Measurements from ENCODE around the gene SLC8A2. TPM values are rescaled to one million over a fixed set of nuclear protein-coding genes. Genes with fewer than 3 reads are reported as not detected.

SLC8A2 gene
- polyA plus RNA-seq, 1 donor (not counting 4 experiments of a cell fraction or from before 2014, with no cell fraction given), result 0.17 TPM

DNA sequence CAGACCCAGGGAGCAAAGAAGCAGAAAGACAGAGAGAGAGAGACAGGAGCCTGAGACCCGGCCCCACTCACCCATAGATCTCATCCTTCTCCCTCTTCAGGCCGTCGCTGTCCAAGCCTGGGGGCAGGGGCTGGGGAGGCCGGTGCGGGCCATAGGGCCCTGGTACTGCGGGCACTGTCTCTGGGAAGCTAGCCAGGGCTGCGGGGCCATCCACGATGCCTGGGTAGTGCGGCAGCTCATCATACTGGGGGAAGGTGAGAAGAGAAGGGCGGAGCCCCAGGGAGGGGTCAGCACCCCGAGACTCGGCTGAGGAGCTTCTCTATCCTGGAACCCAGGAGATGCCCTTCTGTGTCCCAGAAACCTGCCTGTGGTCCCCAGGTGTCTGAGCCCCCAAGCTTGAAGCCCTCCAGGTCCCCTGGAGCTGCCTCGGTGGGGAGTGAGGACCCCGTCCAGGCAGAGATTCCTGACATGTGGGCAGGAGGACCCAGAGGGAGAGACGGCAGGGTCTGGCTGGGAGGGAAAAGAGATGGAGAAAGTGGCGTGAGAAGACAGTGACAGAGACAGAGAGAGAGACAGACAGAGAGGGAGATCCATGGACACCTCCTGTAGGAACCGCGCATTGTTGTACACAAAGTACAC is 54.5 kb downstream of the SLC8A2 start:
- FAIRE-seq, result peak; percentile 56
- Histone ChIP-seq H3K27ac (ENCODE audit: control insufficient read depth, insufficient read depth, low read length) (no peak overlapping the region), H3K4me2 (ENCODE audit: control insufficient read depth, extremely low read depth, insufficient read depth, low read depth, low read length) (peak overlapping the region; percentile 27), H3K79me2 (ENCODE audit: control insufficient read depth, insufficient read depth, low read length) (no peaks in the 10 kb centered on the region), H4K20me1 (ENCODE audit: control insufficient read depth, extremely low read depth, insufficient read depth, low read length) (peaks cover 4% of the 10 kb centered on the region), H3K4me1 (ENCODE audit: control insufficient read depth, extremely low read depth, insufficient read depth, low read length) (peaks cover 4% of the 10 kb centered on the region), H3K36me3 (ENCODE audit: control insufficient read depth in 2 of 2, extremely low read depth in 1 of 2, insufficient read depth in 2 of 2, low read length in 2 of 2) (no peaks in the 10 kb centered on the region), H3K4me3 (ENCODE audit: control insufficient read depth in 2 of 3, extremely low read depth in 1 of 3, insufficient read depth in 2 of 3, low read depth in 1 of 3, low read length in 3 of 3) (no peak overlapping the region), H2AFZ (ENCODE audit: control insufficient read depth, low read length) (no peak overlapping the region), H3K9me1 (ENCODE audit: control insufficient read depth, extremely low read depth, insufficient read depth, low read length) (no peaks in the 10 kb centered on the region), H3K9me3 (ENCODE audit: control insufficient read depth, low read depth, low read length) (no peaks in the 10 kb centered on the region), H3K9ac (ENCODE audit: control insufficient read depth, extremely low read depth, insufficient read depth, low read length) (no peak overlapping the region), H3K27me3 (ENCODE audit: control insufficient read depth, extremely low read depth, insufficient read depth, low read length) (peaks cover 69% of the 10 kb centered on the region)
- TF ChIP-seq, protein P1, sequence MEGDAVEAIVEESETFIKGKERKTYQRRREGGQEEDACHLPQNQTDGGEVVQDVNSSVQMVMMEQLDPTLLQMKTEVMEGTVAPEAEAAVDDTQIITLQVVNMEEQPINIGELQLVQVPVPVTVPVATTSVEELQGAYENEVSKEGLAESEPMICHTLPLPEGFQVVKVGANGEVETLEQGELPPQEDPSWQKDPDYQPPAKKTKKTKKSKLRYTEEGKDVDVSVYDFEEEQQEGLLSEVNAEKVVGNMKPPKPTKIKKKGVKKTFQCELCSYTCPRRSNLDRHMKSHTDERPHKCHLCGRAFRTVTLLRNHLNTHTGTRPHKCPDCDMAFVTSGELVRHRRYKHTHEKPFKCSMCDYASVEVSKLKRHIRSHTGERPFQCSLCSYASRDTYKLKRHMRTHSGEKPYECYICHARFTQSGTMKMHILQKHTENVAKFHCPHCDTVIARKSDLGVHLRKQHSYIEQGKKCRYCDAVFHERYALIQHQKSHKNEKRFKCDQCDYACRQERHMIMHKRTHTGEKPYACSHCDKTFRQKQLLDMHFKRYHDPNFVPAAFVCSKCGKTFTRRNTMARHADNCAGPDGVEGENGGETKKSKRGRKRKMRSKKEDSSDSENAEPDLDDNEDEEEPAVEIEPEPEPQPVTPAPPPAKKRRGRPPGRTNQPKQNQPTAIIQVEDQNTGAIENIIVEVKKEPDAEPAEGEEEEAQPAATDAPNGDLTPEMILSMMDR (optimal IDR thresholded peaks at IDR 0.05 in 1 of 3, IDR thresholded peaks at IDR 0.05 in 1 of 3, conservative IDR thresholded peaks at IDR 0.05 in 1 of 3; ENCODE audit: extremely low read depth in 1 of 3, insufficient read depth in 2 of 3, low read length in 3 of 3), result no peak
- peak; percentile 26 for TF ChIP-seq EZH2 (IDR thresholded peaks at IDR 0.05; ENCODE audit: low read length)
- dilution Hi-C loops (cut with MboI; ENCODE audit: extremely low pct_ligation_motif_present, low sequenced_read_pairs), result no loop called here
- DNase-seq (ENCODE audit: low read depth, low spot score), result no peak

DNA sequence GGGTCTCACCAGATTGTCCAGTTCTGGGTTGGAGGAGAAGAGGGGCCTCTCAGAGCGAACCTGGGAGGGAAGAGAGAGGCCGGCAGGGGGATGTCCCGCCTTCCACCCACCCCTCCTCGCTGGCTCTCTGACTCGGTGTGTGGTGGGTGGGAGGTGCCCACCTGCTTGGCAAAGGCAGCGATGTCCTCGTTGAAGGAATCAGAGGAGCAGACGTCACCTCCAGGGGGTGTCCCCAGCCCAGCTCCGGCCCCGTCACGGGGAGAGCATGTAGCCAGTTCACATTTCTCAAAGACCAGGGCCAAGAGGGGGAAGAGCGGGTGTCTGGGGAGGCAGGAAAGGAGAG is 55.1 kb downstream of the SLC8A2 start:
- FAIRE-seq (no peak), DNase-seq (ENCODE audit: low read depth, low spot score) (no peak)
- Histone ChIP-seq H3K27me3 (ENCODE audit: control insufficient read depth, extremely low read depth, insufficient read depth, low read length) (peaks cover 66% of the 10 kb centered on the region), H3K4me1 (ENCODE audit: control insufficient read depth, extremely low read depth, insufficient read depth, low read length) (peaks cover 4% of the 10 kb centered on the region), H3K9ac (ENCODE audit: control insufficient read depth, extremely low read depth, insufficient read depth, low read length) (no peak overlapping the region), H3K27ac (ENCODE audit: control insufficient read depth, insufficient read depth, low read length) (no peak overlapping the region), H3K4me2 (ENCODE audit: control insufficient read depth, extremely low read depth, insufficient read depth, low read depth, low read length) (no peak overlapping the region), H3K4me3 (ENCODE audit: control insufficient read depth in 2 of 3, extremely low read depth in 1 of 3, insufficient read depth in 2 of 3, low read depth in 1 of 3, low read length in 3 of 3) (no peak overlapping the region), H3K9me1 (ENCODE audit: control insufficient read depth, extremely low read depth, insufficient read depth, low read length) (no peaks in the 10 kb centered on the region), H2AFZ (ENCODE audit: control insufficient read depth, low read length) (no peak overlapping the region), H4K20me1 (ENCODE audit: control insufficient read depth, extremely low read depth, insufficient read depth, low read length) (peaks cover 4% of the 10 kb centered on the region), H3K36me3 (ENCODE audit: control insufficient read depth in 2 of 2, extremely low read depth in 1 of 2, insufficient read depth in 2 of 2, low read length in 2 of 2) (no peaks in the 10 kb centered on the region), H3K79me2 (ENCODE audit: control insufficient read depth, insufficient read depth, low read length) (no peaks in the 10 kb centered on the region), H3K9me3 (ENCODE audit: control insufficient read depth, low read depth, low read length) (no peaks in the 10 kb centered on the region)
- dilution Hi-C loops (cut with MboI; ENCODE audit: extremely low pct_ligation_motif_present, low sequenced_read_pairs), result no loop called here
- no peak for TF ChIP-seq EZH2 (IDR thresholded peaks at IDR 0.05; ENCODE audit: low read length)
- TF ChIP-seq, protein P1 (optimal IDR thresholded peaks at IDR 0.05 in 1 of 3, IDR thresholded peaks at IDR 0.05 in 1 of 3, conservative IDR thresholded peaks at IDR 0.05 in 1 of 3; ENCODE audit: extremely low read depth in 1 of 3, insufficient read depth in 2 of 3, low read length in 3 of 3), result no peak
